HCT116 (cell line): ENCODE measurements around the gene TP63.

ENCODE experiments used
- POLR2A ChIP-seq: IDR thresholded peaks from 2 replicates; pipeline ENCODE4 v1.7.0; 2011; ENCODE audit warnings: borderline replicate concordance; ENCODE audit not compliant: insufficient read depth, insufficient read length; ENCODE audit errors: extremely low read depth
- TF ChIP-seq, protein P1 (sequence below), 3 experiments: fragments of 200-600 bp in 1 of 3; sonication (generic) in 1 of 3; IDR thresholded peaks in 2 of 3; conservative IDR thresholded peaks in 1 of 3; 2 replicates each; pipeline ENCODE4 v1.5.1; 2012 to 2017; ENCODE audit warnings: low read depth in 2 of 3, low read length in 2 of 3, antibody characterized with exemption in 1 of 3, borderline replicate concordance in 1 of 3, control low read depth in 1 of 3, mild to moderate bottlenecking in 1 of 3, mixed read lengths in 1 of 3, mixed run types in 1 of 3, moderate library complexity in 1 of 3; ENCODE audit not compliant: insufficient read depth in 1 of 3

DNA sequence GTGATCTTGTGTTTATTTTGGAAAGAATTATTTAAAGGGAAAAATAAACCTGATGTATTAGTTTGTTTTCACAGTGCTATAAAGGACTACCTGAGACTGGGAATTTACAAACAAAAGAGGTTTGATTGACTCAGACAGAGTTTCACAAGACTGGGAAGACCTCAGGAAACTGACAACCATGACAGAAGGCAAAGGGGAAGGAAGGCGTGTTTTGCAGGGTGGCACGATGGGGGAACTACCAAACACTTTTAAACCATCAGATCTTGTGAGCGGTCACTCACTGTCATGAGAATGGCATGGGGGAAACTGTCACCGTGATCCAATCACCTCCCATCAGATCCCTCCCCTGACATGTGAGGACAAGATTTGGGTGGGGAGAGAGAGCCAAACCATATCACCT is 87.0 kb downstream of the TP63 start:
- TF ChIP-seq, protein P1, sequence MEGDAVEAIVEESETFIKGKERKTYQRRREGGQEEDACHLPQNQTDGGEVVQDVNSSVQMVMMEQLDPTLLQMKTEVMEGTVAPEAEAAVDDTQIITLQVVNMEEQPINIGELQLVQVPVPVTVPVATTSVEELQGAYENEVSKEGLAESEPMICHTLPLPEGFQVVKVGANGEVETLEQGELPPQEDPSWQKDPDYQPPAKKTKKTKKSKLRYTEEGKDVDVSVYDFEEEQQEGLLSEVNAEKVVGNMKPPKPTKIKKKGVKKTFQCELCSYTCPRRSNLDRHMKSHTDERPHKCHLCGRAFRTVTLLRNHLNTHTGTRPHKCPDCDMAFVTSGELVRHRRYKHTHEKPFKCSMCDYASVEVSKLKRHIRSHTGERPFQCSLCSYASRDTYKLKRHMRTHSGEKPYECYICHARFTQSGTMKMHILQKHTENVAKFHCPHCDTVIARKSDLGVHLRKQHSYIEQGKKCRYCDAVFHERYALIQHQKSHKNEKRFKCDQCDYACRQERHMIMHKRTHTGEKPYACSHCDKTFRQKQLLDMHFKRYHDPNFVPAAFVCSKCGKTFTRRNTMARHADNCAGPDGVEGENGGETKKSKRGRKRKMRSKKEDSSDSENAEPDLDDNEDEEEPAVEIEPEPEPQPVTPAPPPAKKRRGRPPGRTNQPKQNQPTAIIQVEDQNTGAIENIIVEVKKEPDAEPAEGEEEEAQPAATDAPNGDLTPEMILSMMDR (IDR thresholded peaks at IDR 0.05 in 2 of 3, conservative IDR thresholded peaks at IDR 0.05 in 1 of 3; ENCODE audit: borderline replicate concordance in 1 of 3, insufficient read depth in 1 of 3, low read depth in 2 of 3, low read length in 2 of 3) = no peak
- TF ChIP-seq POLR2A = no peak
